ENCODE measurements around the gene PPP2R1B. TPM values are rescaled to one million over a fixed set of nuclear protein-coding genes. Genes with fewer than 3 reads are reported as not detected.

PPP2R1B gene
- total and polyA plus RNA-seq, 2 of the 8 experiments (the other 6 are each of a cell fraction or from before 2014, with no cell fraction given) = 25.8 to 87.0 TPM

DNA sequence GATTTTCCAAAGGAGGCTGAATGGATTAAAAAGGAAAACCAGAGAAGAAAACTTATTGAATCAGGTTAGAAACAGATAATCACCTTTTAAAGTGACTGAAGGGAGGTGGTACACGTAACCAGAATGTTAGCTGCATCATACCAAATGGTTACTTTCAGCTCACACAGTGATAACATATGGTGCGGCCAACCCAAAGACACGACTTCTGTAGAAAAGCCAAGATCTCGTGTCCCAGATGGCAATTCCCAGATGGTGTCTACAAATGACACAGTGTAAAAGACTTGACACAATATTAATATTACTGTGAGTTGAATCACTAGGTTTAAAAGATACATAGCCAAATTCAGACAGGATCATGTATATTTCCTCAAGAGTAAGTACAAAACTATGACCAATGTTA, 5.2 kb downstream of the PPP2R1B start:
- no peak overlapping the region for H4K8ac ChIP-seq (ENCODE audit: extremely low read depth, insufficient read depth, low read length)
- H3K27me3 ChIP-seq (replicated peaks in 1 of 4; ENCODE audit: control insufficient read depth in 3 of 4, extremely low read depth in 1 of 4, insufficient read depth in 3 of 4, low read length in 3 of 4) = no peaks in the 10 kb centered on the region
- H4K91ac ChIP-seq (replicated peaks; ENCODE audit: insufficient read length, low read length) = no peak overlapping the region
- H2BK15ac ChIP-seq (ENCODE audit: low read length) = no peak overlapping the region
- no peak overlapping the region for H2BK120ac ChIP-seq (replicated peaks; ENCODE audit: low read depth, low read length)
- H3K79me2 ChIP-seq (ENCODE audit: control insufficient read depth in 1 of 2, insufficient read depth in 2 of 2, low read length in 2 of 2) = peaks cover 0 to 25% of the 10 kb centered on the region in 2 experiments; a peak in 2 of 4 replicates
- H2AK5ac ChIP-seq (ENCODE audit: low read depth, low read length) = no peak overlapping the region
- no peak overlapping the region for H3K56ac ChIP-seq (replicated peaks; ENCODE audit: insufficient read length, low read depth, low read length)
- 92% methylated on average over 4 of the region's 4 CpGs; no CpG with 5 or more reads in 1 of the 2 experiments for WGBS, 2 experiments (ENCODE audit: extremely low coverage in 1 of 2, insufficient coverage in 1 of 2, insufficient read length in 1 of 2, insufficient replicate concordance in 2 of 2, low coverage in 1 of 2, low lambda C conversion rate in 2 of 2, missing lambda C conversion rate in 1 of 2)
- H3K27ac ChIP-seq (ENCODE audit: low read depth, low read length) = no peak overlapping the region
- H2BK5ac ChIP-seq (ENCODE audit: low read depth, low read length) = no peak overlapping the region
- no peak overlapping the region for H4K5ac ChIP-seq (ENCODE audit: insufficient read length, low read depth, low read length)
- H3K79me1 ChIP-seq (ENCODE audit: low read depth, low read length) = no peaks in the 10 kb centered on the region; the same call in 1 of the 2 replicates
- H2AFZ ChIP-seq (ENCODE audit: low read length) = no peak overlapping the region
- H2BK12ac ChIP-seq (ENCODE audit: low read depth, low read length) = no peak overlapping the region
- DNase-seq (ENCODE audit: low read depth in 1 of 2, low spot score in 2 of 2) = no peak
- no peak overlapping the region for H3K4ac ChIP-seq (replicated peaks; ENCODE audit: insufficient read length, low read depth, low read length)
- H3K23ac ChIP-seq (ENCODE audit: insufficient read length) = no peak overlapping the region
- no peak overlapping the region for H3K4me3 ChIP-seq (ENCODE audit: extremely low read depth in 1 of 4, insufficient read depth in 2 of 4, low read depth in 3 of 4, low read length in 4 of 4)
- H3K4me2 ChIP-seq (ENCODE audit: insufficient read depth in 1 of 2, low read depth in 2 of 2, low read length in 2 of 2) = no peak overlapping the region
- no peak overlapping the region for H3K18ac ChIP-seq (ENCODE audit: extremely low read depth, low read length)
- TF ChIP-seq TCF12 (IDR thresholded peaks at IDR 0.05; ENCODE audit: low read depth, low read length) = no peak
- no peak for TF ChIP-seq HDAC2 (IDR thresholded peaks at IDR 0.05; ENCODE audit: borderline replicate concordance in 1 of 2, low read depth in 2 of 2, low read length in 2 of 2)
- no peak for TF ChIP-seq POLR2AphosphoS5 (IDR thresholded peaks at IDR 0.05; ENCODE audit: low read depth, low read length)
- no peak for TF ChIP-seq MAFK (IDR thresholded peaks at IDR 0.05; ENCODE audit: low read depth, low read length)
- TF ChIP-seq RFX5 (IDR thresholded peaks at IDR 0.05; ENCODE audit: borderline replicate concordance, low read depth, low read length) = no peak
- no peak for TF ChIP-seq BRCA1 (IDR thresholded peaks at IDR 0.05; ENCODE audit: low read depth, low read length)
- TF ChIP-seq CREB1 (IDR thresholded peaks at IDR 0.05) = no peak
- TF ChIP-seq TBP (IDR thresholded peaks at IDR 0.05; ENCODE audit: low read depth, low read length) = no peak
- TF ChIP-seq SP2 (IDR thresholded peaks at IDR 0.05; ENCODE audit: low read length) = no peak
- CTCF ChIA-PET (ENCODE audit: partially characterized antibody) = interaction anchor here (0.6 to 11.4 kb wide), 6 partner anchors 11 to 158 kb away, joined by 3 to 106 read pairs (median 3); no protein-coding TSS in a partner anchor
- no peak for FAIRE-seq
- H3K23me2 ChIP-seq (ENCODE audit: low read depth, low read length) = no peaks in the 10 kb centered on the region; the same call in 1 of the 2 replicates
- H4K20me1 ChIP-seq (replicated peaks in 1 of 2; ENCODE audit: control insufficient read depth in 1 of 2, insufficient read depth in 2 of 2, low read length in 2 of 2) = peaks cover 2 to 3% of the 10 kb centered on the region in 2 experiments
- H2BK20ac ChIP-seq (ENCODE audit: low read length) = no peak overlapping the region
- peaks cover 2 to 60% (median 39%) of the 10 kb centered on the region in 4 experiments for H3K36me3 ChIP-seq (ENCODE audit: control insufficient read depth in 2 of 4, insufficient read depth in 4 of 4, low read length in 3 of 4)
- no peak overlapping the region for H3K9ac ChIP-seq (replicated peaks in 1 of 4; ENCODE audit: extremely low read depth in 1 of 4, low read depth in 3 of 4, low read length in 3 of 4)
- POLR2A ChIA-PET (ENCODE audit: partially characterized antibody) = interaction anchor here (0.9 to 3.0 kb wide), 2 partner anchors 18 to 23 kb away, joined by 3 to 8 read pairs; no protein-coding TSS in a partner anchor
- H3K9me3 ChIP-seq (ENCODE audit: insufficient read depth in 2 of 2, low read depth in 1 of 2, low read length in 1 of 2) = no peaks in the 10 kb centered on the region
- no peak overlapping the region for H3K14ac ChIP-seq (ENCODE audit: insufficient read length)
- H3K4me1 ChIP-seq (replicated peaks in 1 of 4; ENCODE audit: control insufficient read depth in 3 of 4, insufficient read depth in 4 of 4, low read length in 3 of 4) = peaks cover 0 to 4% (median 2%) of the 10 kb centered on the region in 4 experiments; a peak in 3 of 7 replicates

Data from H1 (cell line).